NCI-H1930 (cell line): ENCODE results near the gene CRYZ.
A peak's percentile ranks its signal among the peaks of the same experiment; 100 is the strongest.

Experiments used
- DNase-seq, 2 experiments: peaks; one replicate each; lab custom pipeline; 2025; lab: John Stamatoyannopoulos, UW

CRYZ gene

GRCh38 chr1:74731399-74732052 lies 1.3 kb downstream of the CRYZ start:
- DNase-seq = no peak

GRCh38 chr1:74729741-74730478 lies 2.9 kb downstream of the CRYZ start:
- no peak for DNase-seq

DNA sequence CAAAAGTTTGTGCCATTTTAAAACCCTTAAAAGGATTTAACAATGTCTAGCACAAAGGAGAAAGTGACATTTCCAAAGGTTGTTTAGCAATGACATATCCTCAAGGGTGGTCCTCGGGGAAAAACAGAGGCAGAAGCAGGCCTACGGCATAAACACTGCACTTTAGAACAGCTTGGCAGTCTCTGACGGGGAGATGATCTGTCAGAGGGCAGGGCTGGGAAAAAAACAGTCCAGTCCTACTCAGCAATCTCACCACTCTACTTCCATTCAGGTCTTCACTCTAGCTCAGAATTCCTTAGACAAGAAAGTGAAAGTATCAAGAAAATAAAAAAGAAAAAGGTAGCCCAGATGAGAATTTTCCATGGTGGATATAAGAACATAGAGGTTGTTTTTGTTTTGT lies 4.1 kb downstream of the CRYZ start:
- DNase-seq = no peak

- no peak for DNase-seq
Measured at GRCh38 chr1:74726063-74726462, 6.8 kb downstream of the CRYZ start.

- DNase-seq = no peak
Measured at GRCh38 chr1:74717626-74718025, 15.2 kb downstream of the CRYZ start.

DNA sequence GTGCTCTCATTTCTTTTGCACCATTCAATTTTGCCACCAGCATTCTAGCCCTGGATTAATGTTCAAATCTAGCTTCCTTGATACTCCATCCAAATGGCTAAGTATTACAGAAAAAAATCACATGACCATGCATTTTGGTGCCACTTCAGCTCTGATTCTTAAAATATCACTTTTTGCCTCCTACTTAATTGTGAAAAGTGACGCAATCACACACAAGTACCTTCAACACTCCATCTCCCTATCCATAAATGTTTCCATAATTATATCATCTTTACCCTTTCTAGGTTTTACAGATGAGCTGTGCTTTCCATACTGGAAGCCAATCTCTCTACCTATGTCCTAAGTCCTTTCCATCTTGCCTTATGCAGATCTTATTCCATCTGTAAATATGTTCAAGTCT lies 16.0 kb downstream of the CRYZ start:
- DNase-seq = no peak

DNA sequence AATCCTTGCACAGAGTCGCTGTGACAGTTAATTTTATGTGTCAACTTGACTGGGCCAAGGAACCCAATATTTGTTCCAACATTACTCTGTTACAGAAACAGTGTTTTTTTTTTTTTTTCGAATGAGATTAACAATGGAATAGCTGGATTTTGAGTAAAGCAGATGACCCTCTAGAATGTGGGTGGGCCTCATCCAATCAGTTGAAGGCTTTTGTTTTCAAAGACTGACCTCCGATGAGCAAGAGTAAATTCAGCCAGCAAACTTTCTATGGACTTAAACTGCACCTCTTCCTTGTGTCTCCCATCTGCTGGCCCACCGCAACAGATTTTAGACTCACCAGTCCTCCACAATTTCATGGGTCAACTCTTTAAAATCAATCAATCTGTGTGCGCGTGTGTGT lies 17.0 kb downstream of the CRYZ start:
- no peak for DNase-seq

GRCh38 chr1:74715236-74715502 lies 17.7 kb downstream of the CRYZ start:
- DNase-seq = no peak

DNA sequence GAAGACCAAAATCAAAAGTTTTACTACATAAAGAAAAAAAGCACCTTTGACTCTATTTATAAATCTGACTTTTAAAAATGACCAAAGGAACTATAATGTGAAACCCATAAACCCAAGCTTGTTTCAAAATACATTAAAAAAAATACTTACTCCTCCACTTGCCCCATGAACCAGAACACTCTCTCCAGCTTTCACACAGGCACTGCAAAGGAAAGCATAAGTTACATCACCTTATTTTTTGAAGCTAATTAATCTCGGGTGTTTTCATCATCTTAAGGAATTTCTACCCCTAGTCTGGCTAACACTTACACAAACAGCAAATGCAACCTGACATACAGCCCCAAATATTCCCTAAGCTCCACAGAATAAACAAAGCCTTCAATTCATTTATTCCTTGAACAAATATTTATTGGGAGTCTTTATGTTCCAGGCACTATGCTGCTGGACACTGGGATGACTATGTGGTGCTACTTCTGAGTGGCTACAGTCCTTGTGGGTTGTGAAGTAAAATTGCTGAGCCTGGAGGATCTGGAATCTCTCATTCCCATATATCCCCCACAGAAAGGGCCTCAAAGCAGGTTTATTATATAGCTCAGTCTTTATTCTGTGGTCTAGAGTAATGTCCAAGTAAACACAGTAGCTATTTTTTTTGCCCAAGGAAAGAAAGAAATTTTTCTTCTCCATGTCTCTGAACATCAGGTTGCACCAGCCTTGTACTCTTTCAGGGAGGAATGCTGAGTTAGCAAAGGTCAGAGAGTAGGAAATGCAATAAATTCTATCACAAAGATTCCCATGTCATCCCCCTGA lies 18.2 kb downstream of the CRYZ start:
- DNase-seq = no peak

- DNase-seq = no peak
Measured at GRCh38 chr1:74713849-74714248, 19.0 kb downstream of the CRYZ start.

- peak in 1 of 2 experiments; percentile 5 for DNase-seq
Measured at GRCh38 chr1:74712881-74713280, 20.0 kb downstream of the CRYZ start.

GRCh38 chr1:74703386-74704182 lies 29.3 kb downstream of the CRYZ start:
- DNase-seq = no peak

GRCh38 chr1:74699331-74699730 lies 33.5 kb downstream of the CRYZ start:
- DNase-seq = no peak

GRCh38 chr1:74697832-74698231 lies 35.0 kb downstream of the CRYZ start:
- DNase-seq = no peak

GRCh38 chr1:74693473-74693872 lies 39.4 kb downstream of the CRYZ start:
- DNase-seq = no peak

GRCh38 chr1:74690909-74691308 lies 41.9 kb downstream of the CRYZ start:
- DNase-seq = no peak

GRCh38 chr1:74690364-74690696 lies 42.5 kb downstream of the CRYZ start:
- DNase-seq = no peak

- DNase-seq = peak; percentile 27 to 45
Measured at GRCh38 chr1:74689621-74690363, 43.1 kb downstream of the CRYZ start.

DNA sequence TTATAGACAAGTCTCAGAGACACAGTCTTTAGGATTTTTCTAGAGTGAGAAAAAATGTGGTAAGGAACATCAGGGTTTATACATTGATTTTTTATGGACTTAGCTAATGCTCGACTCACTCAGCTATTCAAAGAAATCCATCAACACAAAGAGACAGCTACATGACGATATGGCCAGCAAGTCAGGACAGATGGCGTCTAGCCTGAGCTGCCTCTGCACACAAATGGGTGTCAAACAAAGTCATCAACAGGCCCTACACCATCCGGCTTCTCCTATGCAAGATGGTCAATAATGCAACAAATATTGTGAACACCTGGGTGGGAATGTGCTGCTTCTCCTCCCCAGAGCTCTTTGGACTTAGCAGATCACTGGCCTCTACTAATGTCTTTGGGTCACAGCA lies 45.9 kb downstream of the CRYZ start:
- no peak for DNase-seq

DNA sequence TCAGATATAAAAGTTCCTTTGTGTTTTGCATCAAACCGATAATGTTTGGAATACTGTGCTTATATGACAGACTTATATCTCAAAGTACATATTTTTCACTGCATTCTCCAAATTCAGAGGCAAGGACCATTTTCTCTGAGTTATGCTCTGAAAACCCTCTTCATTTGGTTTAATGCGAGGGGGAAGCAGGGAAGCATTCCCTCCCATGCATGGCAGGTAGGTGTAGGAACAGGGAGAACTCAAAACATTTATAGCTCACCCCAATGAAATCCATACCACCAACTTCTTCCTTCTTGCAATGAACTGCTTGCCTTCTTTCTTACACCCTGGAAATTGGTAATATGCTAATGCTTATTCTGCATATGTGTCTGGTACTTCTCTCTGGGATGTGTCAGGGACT lies 48.5 kb downstream of the CRYZ start:
- no peak for DNase-seq

- no peak for DNase-seq
Measured at GRCh38 chr1:74683656-74684055, 49.2 kb downstream of the CRYZ start.

DNA sequence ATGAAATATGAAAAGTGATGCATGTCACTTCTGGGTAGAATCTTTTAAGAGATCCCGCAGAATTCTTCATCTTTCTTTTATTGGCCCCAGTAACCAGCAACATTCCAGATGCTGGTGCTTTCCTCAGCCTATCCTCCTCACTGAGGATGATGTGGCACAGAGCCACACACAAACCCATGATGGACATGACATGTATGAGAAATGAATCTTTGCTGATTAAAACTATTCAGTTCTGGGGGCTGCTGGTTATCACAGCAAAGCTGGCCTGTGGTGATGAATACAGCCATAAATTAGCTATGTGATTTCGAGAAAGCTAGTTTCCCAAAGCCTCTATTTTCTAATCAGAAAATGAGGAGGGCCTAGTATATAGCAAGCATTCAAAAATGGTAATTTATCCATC lies 51.0 kb downstream of the CRYZ start:
- DNase-seq = no peak
